ENCODE data around the gene WDR62.

Gene WDR62

DNA sequence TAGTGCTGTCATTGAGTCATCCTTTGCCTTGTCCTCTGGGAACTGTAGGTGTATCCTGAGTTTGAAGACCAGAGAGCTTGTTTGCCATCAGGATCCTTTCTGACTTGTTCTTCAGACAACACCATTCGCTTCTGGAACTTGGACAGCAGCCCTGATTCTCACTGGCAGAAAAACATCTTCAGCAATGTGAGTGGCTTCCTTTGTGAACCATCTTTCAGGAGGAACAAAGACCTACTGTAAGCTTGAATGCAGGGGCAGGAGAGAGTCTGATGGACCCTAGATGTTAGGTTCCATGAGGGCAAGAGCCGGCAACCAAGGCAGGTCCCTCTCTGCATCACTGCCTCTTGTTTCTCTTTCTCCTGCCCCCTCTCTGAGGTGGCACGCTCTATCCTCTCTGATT lies 26.7 kb downstream of the WDR62 start:
- Histone ChIP-seq H3K4me3 (ENCODE audit: low read depth, low read length) (no peak overlapping the region), H3K27me3 (ENCODE audit: insufficient read depth, low read depth, severe bottlenecking) (no peaks in the 10 kb centered on the region), H3K36me3 (peaks cover 61% of the 10 kb centered on the region), H3K9me3 (ENCODE audit: severe bottlenecking) (no peaks in the 10 kb centered on the region), H3K27ac (no peak overlapping the region)
- DNase-seq: no peak
- TF ChIP-seq, protein P1, sequence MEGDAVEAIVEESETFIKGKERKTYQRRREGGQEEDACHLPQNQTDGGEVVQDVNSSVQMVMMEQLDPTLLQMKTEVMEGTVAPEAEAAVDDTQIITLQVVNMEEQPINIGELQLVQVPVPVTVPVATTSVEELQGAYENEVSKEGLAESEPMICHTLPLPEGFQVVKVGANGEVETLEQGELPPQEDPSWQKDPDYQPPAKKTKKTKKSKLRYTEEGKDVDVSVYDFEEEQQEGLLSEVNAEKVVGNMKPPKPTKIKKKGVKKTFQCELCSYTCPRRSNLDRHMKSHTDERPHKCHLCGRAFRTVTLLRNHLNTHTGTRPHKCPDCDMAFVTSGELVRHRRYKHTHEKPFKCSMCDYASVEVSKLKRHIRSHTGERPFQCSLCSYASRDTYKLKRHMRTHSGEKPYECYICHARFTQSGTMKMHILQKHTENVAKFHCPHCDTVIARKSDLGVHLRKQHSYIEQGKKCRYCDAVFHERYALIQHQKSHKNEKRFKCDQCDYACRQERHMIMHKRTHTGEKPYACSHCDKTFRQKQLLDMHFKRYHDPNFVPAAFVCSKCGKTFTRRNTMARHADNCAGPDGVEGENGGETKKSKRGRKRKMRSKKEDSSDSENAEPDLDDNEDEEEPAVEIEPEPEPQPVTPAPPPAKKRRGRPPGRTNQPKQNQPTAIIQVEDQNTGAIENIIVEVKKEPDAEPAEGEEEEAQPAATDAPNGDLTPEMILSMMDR (IDR thresholded peaks at IDR 0.05; ENCODE audit: low read depth, low read length): no peak

DNA sequence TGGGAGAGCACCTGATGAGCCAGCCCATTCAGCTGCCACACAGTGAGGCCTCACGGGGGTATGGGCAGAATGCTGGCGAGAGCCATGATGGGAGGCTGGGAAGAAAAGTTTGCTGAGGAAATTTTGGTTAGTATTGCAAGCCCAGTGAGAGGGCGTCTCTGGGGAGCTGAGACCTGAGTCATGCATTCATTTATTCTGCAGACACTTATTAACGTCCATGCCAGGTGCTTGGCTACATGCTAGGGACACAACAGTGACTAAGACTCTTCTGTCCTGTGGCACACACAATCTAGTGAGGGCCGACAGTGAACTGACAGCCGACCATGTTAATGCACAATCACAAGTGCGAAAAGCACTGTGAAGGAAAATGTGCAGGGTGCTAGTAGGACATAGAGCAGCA lies 27.2 kb downstream of the WDR62 start:
- Histone ChIP-seq H3K9me3 (ENCODE audit: severe bottlenecking) (no peaks in the 10 kb centered on the region), H3K36me3 (peaks cover 64% of the 10 kb centered on the region)

DNA sequence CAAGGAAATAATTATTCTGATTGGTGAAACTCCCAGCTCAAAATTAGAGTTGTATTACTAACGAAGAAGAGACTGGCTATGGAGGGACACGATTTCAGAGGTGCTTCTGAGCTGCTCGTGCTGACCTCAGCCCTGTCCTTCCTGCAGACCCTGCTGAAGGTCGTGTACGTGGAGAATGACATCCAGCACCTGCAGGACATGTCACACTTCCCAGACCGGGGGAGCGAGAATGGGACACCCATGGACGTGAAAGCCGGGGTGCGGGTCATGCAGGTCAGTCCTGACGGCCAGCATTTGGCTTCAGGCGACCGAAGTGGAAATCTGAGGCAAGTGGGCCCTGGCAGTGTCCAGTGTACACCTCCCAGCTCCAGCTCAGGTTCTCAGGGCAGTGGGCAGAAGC lies 28.2 kb downstream of the WDR62 start:
- H3K36me3 ChIP-seq: peaks cover 67% of the 10 kb centered on the region
- TF ChIP-seq, protein P1 (IDR thresholded peaks at IDR 0.05; ENCODE audit: low read depth, low read length): no peak
- no peak for DNase-seq
- no peak overlapping the region for H3K27ac ChIP-seq
- no peak overlapping the region for H3K4me3 ChIP-seq (ENCODE audit: low read depth, low read length)
- no peaks in the 10 kb centered on the region for H3K9me3 ChIP-seq (ENCODE audit: severe bottlenecking)
- no peaks in the 10 kb centered on the region for H3K27me3 ChIP-seq (ENCODE audit: insufficient read depth, low read depth, severe bottlenecking)

More for the DNA sequence above, 27.2 kb downstream of the WDR62 start:
- Histone ChIP-seq H3K27ac (no peak overlapping the region), H3K27me3 (ENCODE audit: insufficient read depth, low read depth, severe bottlenecking) (no peaks in the 10 kb centered on the region), H3K4me3 (ENCODE audit: low read depth, low read length) (no peak overlapping the region)
- no peak for DNase-seq
- TF ChIP-seq, protein P1 (IDR thresholded peaks at IDR 0.05; ENCODE audit: low read depth, low read length): no peak

DNA sequence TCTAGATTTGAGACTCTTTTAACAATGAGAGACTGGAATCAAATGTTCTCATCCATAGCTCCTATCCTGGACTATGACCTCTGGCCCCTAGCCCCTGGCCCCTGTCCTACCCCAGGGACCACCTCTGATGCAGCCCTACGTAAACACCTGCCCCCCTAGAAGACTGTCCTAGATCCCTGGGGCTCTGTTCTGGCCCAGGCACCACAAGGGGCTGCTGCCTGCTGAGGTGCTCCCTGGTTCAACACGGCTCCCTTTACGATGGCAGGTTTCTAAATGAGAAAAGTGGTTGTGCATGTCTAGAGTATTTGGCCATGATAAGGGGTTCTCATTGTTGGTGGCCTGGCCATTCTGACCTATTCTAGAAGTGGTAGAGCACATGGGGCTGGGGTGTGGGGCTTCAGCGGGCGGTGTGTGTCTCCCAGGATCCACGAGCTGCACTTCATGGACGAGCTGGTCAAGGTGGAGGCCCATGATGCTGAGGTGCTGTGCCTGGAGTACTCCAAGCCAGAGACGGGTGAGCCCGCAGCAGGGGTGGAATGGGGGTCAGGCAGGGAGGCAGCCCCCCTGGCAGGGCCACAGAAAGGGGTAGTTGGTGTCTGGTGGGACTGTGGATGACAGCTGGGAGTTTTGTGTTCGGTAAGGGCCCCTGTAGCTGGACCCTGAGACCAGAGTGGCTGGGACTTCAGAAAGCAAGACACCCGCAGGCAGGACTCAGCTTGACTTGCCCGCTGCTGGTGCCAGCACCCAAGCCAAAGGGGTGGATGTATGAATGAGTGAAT lies 29.7 kb downstream of the WDR62 start:
- peaks cover 73% of the 10 kb centered on the region for H3K36me3 ChIP-seq

DNA sequence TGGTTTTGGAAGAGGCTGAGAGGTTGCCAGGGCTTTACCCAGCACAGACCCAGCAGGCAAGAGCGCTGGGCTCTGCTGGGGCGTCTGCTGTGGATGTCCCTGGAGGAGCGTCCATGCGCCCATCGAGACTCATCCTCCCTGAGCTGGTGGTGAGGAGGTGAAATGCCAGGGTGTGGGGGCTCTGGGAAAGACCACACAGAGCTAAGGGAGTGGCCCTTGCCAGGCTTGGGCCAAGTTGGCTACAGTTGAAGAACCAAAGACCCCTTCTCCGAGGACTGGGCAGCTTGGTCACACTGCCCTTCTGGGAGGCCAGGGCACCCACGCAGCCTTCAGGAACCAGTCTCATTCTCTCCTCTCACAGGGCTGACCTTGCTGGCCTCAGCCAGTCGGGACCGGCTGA lies 31.6 kb downstream of the WDR62 start:
- Histone ChIP-seq H3K36me3 (peaks cover 77% of the 10 kb centered on the region), H3K27me3 (ENCODE audit: insufficient read depth, low read depth, severe bottlenecking) (no peaks in the 10 kb centered on the region), H3K27ac (no peak overlapping the region), H3K9me3 (ENCODE audit: severe bottlenecking) (no peaks in the 10 kb centered on the region), H3K4me3 (ENCODE audit: low read depth, low read length) (no peak overlapping the region)
- TF ChIP-seq, protein P1 (IDR thresholded peaks at IDR 0.05; ENCODE audit: low read depth, low read length): no peak
- no peak for DNase-seq

More for the DNA sequence above, 29.7 kb downstream of the WDR62 start:
- DNase-seq: no peak
- no peaks in the 10 kb centered on the region for H3K27me3 ChIP-seq (ENCODE audit: insufficient read depth, low read depth, severe bottlenecking)
- no peak overlapping the region for H3K4me3 ChIP-seq (ENCODE audit: low read depth, low read length)
- TF ChIP-seq, protein P1 (IDR thresholded peaks at IDR 0.05; ENCODE audit: low read depth, low read length): no peak
- no peaks in the 10 kb centered on the region for H3K9me3 ChIP-seq (ENCODE audit: severe bottlenecking)
- H3K27ac ChIP-seq: no peak overlapping the region

DNA sequence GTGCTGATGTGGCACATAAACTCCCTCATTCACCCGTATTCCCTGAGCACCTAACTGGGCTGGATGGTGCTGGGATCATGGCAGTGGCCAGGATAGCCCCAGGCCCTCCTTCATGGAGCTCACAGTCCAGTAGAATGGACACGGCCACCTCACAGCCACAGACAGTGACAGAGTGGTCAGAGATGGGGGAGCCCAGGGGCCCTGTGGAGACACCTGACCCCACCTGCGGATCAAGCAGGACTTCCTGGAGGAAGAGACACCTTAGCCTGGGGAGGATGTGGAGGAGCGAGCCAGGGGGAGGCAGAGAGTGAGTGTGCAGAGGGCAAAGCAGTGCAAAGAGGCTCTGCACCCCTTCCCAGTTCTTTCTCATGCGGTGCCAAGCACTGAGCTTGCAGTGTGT lies 35.1 kb downstream of the WDR62 start:
- H3K36me3 ChIP-seq: peaks cover 64% of the 10 kb centered on the region

More for the DNA sequence above, 35.1 kb downstream of the WDR62 start:
- DNase-seq: no peak
- H3K27me3 ChIP-seq (ENCODE audit: insufficient read depth, low read depth, severe bottlenecking): no peaks in the 10 kb centered on the region
- TF ChIP-seq, protein P1 (IDR thresholded peaks at IDR 0.05; ENCODE audit: low read depth, low read length): no peak
- no peaks in the 10 kb centered on the region for H3K9me3 ChIP-seq (ENCODE audit: severe bottlenecking)
- H3K27ac ChIP-seq: no peak overlapping the region
- no peak overlapping the region for H3K4me3 ChIP-seq (ENCODE audit: low read depth, low read length)
